ENCODE data around the gene USE1. TPM values are rescaled to one million over a fixed set of nuclear protein-coding genes. Genes with fewer than 3 reads are reported as not detected.
A peak's percentile ranks its signal among the peaks of the same experiment; 100 is the strongest.

Gene USE1
- total and polyA plus RNA-seq, 4 donors = 9.6 to 27.8 (median 18.1) TPM

DNA sequence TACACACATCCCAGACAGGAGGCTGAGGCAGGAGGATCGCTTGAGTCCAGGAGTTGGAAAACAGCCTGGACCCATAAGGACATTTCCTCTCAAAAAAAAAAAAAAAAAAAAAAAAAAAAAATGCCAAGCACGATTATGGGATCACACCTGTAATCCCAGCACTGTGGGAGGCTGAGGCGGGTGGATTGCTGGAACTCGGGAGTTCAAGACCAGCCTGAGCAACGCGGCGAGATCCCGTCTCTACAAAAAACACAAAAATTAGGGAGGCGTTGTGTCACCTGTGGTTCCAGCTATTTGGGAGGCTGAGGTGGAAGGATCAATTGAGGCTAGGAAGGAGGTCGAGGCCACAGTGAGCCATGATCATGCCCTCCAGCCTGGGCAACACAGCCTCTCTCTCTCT is 9.9 kb downstream of the USE1 start:
- Histone ChIP-seq H3K9ac (ENCODE audit: low read depth in 1 of 2, low read length in 2 of 2) (no peak overlapping the region), H3K4me3 (ENCODE audit: low read depth in 1 of 3, low read length in 3 of 3) (no peak overlapping the region), H3K27me3 (ENCODE audit: control insufficient read depth in 4 of 4, insufficient read depth in 4 of 4, low read length in 3 of 4) (no peaks in the 10 kb centered on the region), H3K4me1 (ENCODE audit: control insufficient read depth in 4 of 4, insufficient read depth in 4 of 4, low read length in 3 of 4) (peaks cover 3 to 17% (median 10%) of the 10 kb centered on the region in 4 donors), H3K9me3 (ENCODE audit: control insufficient read depth in 4 of 4, low read length in 3 of 4) (no peaks in the 10 kb centered on the region), H3K27ac (ENCODE audit: low read depth in 1 of 2, low read length in 2 of 2) (no peak overlapping the region), H3K36me3 (ENCODE audit: control insufficient read depth in 4 of 4, insufficient read depth in 3 of 4, low read depth in 1 of 4, low read length in 3 of 4) (peaks cover 0 to 6% (median 4%) of the 10 kb centered on the region in 4 donors)
- DNase-seq (ENCODE audit: low spot score) = no peak
- TF ChIP-seq EGR1 (IDR thresholded peaks at IDR 0.05; ENCODE audit: low read depth in 2 of 2) (no peak), HNF4A (conservative IDR thresholded peaks at IDR 0.05) (no peak), TAF1 (conservative IDR thresholded peaks at IDR 0.05) (no peak), GABPA (IDR thresholded peaks at IDR 0.05 in 1 of 2, conservative IDR thresholded peaks at IDR 0.05 in 1 of 2) (no peak), HNF4G (IDR thresholded peaks at IDR 0.05) (no peak), YY1 (IDR thresholded peaks at IDR 0.05) (no peak), RAD21 (IDR thresholded peaks at IDR 0.05) (no peak), FOXA2 (IDR thresholded peaks at IDR 0.05) (no peak), RXRA (IDR thresholded peaks at IDR 0.05) (no peak), SP1 (IDR thresholded peaks at IDR 0.05) (no peak)
- TF ChIP-seq, protein P1, sequence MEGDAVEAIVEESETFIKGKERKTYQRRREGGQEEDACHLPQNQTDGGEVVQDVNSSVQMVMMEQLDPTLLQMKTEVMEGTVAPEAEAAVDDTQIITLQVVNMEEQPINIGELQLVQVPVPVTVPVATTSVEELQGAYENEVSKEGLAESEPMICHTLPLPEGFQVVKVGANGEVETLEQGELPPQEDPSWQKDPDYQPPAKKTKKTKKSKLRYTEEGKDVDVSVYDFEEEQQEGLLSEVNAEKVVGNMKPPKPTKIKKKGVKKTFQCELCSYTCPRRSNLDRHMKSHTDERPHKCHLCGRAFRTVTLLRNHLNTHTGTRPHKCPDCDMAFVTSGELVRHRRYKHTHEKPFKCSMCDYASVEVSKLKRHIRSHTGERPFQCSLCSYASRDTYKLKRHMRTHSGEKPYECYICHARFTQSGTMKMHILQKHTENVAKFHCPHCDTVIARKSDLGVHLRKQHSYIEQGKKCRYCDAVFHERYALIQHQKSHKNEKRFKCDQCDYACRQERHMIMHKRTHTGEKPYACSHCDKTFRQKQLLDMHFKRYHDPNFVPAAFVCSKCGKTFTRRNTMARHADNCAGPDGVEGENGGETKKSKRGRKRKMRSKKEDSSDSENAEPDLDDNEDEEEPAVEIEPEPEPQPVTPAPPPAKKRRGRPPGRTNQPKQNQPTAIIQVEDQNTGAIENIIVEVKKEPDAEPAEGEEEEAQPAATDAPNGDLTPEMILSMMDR (IDR thresholded peaks at IDR 0.05; ENCODE audit: low read depth, low read length, missing input control) = no peak
- TF ChIP-seq, protein P2, sequence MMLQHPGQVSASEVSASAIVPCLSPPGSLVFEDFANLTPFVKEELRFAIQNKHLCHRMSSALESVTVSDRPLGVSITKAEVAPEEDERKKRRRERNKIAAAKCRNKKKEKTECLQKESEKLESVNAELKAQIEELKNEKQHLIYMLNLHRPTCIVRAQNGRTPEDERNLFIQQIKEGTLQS (IDR thresholded peaks at IDR 0.05) = no peak
- TF ChIP-seq, protein P3, sequence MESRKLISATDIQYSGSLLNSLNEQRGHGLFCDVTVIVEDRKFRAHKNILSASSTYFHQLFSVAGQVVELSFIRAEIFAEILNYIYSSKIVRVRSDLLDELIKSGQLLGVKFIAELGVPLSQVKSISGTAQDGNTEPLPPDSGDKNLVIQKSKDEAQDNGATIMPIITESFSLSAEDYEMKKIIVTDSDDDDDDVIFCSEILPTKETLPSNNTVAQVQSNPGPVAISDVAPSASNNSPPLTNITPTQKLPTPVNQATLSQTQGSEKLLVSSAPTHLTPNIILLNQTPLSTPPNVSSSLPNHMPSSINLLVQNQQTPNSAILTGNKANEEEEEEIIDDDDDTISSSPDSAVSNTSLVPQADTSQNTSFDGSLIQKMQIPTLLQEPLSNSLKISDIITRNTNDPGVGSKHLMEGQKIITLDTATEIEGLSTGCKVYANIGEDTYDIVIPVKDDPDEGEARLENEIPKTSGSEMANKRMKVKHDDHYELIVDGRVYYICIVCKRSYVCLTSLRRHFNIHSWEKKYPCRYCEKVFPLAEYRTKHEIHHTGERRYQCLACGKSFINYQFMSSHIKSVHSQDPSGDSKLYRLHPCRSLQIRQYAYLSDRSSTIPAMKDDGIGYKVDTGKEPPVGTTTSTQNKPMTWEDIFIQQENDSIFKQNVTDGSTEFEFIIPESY (IDR thresholded peaks at IDR 0.05) = no peak
- WGBS = 89% methylated on average over 10 of the region's 10 CpGs

DNA sequence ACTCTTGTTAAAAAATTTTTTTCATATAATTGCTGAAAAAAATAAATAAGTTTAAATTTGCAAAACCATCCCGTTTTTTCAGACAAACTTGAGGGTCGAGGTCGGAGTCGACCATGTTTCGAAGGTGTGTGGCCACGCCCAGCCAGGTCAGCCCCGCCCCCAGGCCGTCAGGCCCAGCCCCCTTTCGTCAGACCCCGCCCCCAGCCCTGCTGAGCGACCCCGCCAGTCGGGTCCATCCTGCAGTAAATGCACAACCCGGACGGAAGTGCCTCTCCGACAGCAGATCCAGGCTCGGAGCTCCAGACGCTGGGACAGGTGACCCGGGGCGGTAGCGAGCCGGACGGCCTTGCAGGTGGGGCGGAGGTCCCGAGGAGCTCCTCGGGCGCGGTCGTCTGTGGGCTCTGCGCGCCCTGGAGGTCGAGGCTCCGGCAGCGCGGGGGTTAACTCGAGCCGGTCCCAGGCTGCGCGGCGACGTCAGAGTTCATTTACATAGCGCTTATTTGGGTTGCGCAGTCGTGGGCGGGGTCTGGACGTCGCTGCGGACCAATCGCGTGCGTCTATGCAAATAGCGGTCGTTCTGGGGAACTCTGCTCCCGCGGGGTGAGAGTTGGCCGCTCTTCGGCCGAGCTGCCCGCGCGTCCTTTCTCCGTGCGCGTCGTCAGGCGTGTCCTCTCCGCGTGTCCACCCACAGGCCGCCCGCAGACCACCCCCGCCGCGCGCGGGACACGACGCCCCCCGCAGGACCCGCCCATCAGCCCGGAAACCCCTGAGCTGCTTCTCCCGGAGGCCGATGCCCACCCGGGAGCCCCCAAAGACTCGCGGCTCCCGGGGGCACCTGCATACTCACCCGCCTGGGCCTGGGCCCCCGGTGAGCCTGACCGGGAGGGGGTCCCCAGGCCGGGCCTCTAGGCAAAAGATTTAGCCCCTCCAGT is 11.1 kb downstream of the USE1 start, which contains the start of gene OCEL1:
Gene OCEL1 (plus strand): TSS at position 225 of the 932 bp plus-strand sequence. CDS start 22 bp downstream, at position 247.
- Histone ChIP-seq H3K9ac (ENCODE audit: low read depth in 1 of 2, low read length in 2 of 2) (peak within 1 kb of the TSS; percentile 72 to 74), H3K27ac (ENCODE audit: low read depth in 1 of 2, low read length in 2 of 2) (peak within 1 kb of the TSS; percentile 91 to 98), H3K4me3 (ENCODE audit: low read depth in 1 of 3, low read length in 3 of 3) (peak within 1 kb of the TSS; percentile 64 to 86 (median 71)), H3K9me3 (ENCODE audit: control insufficient read depth in 4 of 4, low read length in 3 of 4) (no peaks in the 10 kb centered on the region), H3K27me3 (ENCODE audit: control insufficient read depth in 4 of 4, insufficient read depth in 4 of 4, low read length in 3 of 4) (no peaks in the 10 kb centered on the region), H3K4me1 (ENCODE audit: control insufficient read depth in 4 of 4, insufficient read depth in 4 of 4, low read length in 3 of 4) (peaks cover 3 to 17% (median 10%) of the 10 kb centered on the region in 4 donors), H3K36me3 (ENCODE audit: control insufficient read depth in 4 of 4, insufficient read depth in 3 of 4, low read depth in 1 of 4, low read length in 3 of 4) (peaks cover 0 to 9% (median 4%) of the 10 kb centered on the region in 4 donors)
- under 1% methylated on average over 90 of the region's 90 CpGs for WGBS
- DNase-seq (ENCODE audit: low spot score) = peak; percentile 98
- TF ChIP-seq GABPA (IDR thresholded peaks at IDR 0.05 in 1 of 2, conservative IDR thresholded peaks at IDR 0.05 in 1 of 2) = peak in 1 of 2 donors; percentile 62
- TF ChIP-seq RAD21 (IDR thresholded peaks at IDR 0.05) = peak in 1 of 2 donors; percentile 51
- TF ChIP-seq EGR1 (IDR thresholded peaks at IDR 0.05; ENCODE audit: low read depth in 2 of 2) = peak in 1 of 2 donors; percentile 59
- TF ChIP-seq, protein P4, sequence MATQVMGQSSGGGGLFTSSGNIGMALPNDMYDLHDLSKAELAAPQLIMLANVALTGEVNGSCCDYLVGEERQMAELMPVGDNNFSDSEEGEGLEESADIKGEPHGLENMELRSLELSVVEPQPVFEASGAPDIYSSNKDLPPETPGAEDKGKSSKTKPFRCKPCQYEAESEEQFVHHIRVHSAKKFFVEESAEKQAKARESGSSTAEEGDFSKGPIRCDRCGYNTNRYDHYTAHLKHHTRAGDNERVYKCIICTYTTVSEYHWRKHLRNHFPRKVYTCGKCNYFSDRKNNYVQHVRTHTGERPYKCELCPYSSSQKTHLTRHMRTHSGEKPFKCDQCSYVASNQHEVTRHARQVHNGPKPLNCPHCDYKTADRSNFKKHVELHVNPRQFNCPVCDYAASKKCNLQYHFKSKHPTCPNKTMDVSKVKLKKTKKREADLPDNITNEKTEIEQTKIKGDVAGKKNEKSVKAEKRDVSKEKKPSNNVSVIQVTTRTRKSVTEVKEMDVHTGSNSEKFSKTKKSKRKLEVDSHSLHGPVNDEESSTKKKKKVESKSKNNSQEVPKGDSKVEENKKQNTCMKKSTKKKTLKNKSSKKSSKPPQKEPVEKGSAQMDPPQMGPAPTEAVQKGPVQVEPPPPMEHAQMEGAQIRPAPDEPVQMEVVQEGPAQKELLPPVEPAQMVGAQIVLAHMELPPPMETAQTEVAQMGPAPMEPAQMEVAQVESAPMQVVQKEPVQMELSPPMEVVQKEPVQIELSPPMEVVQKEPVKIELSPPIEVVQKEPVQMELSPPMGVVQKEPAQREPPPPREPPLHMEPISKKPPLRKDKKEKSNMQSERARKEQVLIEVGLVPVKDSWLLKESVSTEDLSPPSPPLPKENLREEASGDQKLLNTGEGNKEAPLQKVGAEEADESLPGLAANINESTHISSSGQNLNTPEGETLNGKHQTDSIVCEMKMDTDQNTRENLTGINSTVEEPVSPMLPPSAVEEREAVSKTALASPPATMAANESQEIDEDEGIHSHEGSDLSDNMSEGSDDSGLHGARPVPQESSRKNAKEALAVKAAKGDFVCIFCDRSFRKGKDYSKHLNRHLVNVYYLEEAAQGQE (IDR thresholded peaks at IDR 0.05) = peak; percentile 65
- TF ChIP-seq, protein P1 (IDR thresholded peaks at IDR 0.05; ENCODE audit: low read depth, low read length, missing input control) = no peak
- TF ChIP-seq, protein P5, sequence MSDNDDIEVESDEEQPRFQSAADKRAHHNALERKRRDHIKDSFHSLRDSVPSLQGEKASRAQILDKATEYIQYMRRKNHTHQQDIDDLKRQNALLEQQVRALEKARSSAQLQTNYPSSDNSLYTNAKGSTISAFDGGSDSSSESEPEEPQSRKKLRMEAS (IDR thresholded peaks at IDR 0.05) = no peak
- TF ChIP-seq, protein P3 (IDR thresholded peaks at IDR 0.05) = peak; percentile 62
- TF ChIP-seq, protein P2 (IDR thresholded peaks at IDR 0.05) = no peak
- peak; percentile 45 to 64 for TF ChIP-seq HNF4A (conservative IDR thresholded peaks at IDR 0.05)
- peak; percentile 66 for TF ChIP-seq FOXA2 (IDR thresholded peaks at IDR 0.05)
- peak; percentile 59 to 60 for TF ChIP-seq RXRA (IDR thresholded peaks at IDR 0.05)
